22Rv1 (cell line): ENCODE data around the gene OR51E1.

ENCODE experiments used
- ZFX ChIP-seq: fragments of 450-650 bp; IDR thresholded peaks from 2 replicates; pipeline ENCODE4 v1.6.1; 2017; ENCODE audit warnings: antibody characterized with exemption, borderline replicate concordance
- TF ChIP-seq, protein P1 (sequence below): fragments of 450-650 bp; IDR thresholded peaks from 2 replicates; pipeline ENCODE4 v1.5.1; 2017; ENCODE audit warnings: mild to moderate bottlenecking

- TF ChIP-seq, protein P1, sequence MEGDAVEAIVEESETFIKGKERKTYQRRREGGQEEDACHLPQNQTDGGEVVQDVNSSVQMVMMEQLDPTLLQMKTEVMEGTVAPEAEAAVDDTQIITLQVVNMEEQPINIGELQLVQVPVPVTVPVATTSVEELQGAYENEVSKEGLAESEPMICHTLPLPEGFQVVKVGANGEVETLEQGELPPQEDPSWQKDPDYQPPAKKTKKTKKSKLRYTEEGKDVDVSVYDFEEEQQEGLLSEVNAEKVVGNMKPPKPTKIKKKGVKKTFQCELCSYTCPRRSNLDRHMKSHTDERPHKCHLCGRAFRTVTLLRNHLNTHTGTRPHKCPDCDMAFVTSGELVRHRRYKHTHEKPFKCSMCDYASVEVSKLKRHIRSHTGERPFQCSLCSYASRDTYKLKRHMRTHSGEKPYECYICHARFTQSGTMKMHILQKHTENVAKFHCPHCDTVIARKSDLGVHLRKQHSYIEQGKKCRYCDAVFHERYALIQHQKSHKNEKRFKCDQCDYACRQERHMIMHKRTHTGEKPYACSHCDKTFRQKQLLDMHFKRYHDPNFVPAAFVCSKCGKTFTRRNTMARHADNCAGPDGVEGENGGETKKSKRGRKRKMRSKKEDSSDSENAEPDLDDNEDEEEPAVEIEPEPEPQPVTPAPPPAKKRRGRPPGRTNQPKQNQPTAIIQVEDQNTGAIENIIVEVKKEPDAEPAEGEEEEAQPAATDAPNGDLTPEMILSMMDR: no peak
- no peak for TF ChIP-seq ZFX
These were observed 19.1 kb downstream of the OR51E1 start for GRCh38 chr11:4662876-4663275.
